Activated CD4-positive, CD25-positive, alpha-beta regulatory T cell (primary cell): ENCODE measurements around the gene NR2F2.

Experiments
- DNase-seq, 4 experiments: peaks; one replicate each; lab custom pipeline; 2025; lab: John Stamatoyannopoulos, UW

Gene NR2F2

DNA sequence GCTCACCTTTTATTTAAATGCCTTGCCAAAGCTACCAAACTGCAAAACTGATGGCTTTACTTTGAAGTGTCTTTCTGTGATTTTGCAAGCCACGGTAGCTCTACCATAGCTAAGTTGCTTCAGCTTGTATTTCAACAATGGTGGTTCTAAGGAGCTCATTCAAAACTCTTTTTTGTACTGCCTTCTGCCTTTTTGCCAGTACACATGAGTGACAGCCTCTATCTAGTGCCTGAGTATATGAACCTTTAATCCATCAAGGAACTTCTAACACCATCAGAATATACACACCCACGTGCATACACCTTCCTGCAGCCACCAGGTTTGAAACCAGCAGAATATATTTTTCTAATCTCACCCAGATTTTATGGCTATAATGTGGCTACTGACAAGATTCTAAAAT lies 10.4 kb upstream of the NR2F2 start:
- DNase-seq = no peak

GRCh38 chr15:96320703-96321638 lies 9.5 kb upstream of the NR2F2 start:
- no peak for DNase-seq

GRCh38 chr15:96321639-96322535 lies 8.6 kb upstream of the NR2F2 start:
- no peak for DNase-seq

DNA sequence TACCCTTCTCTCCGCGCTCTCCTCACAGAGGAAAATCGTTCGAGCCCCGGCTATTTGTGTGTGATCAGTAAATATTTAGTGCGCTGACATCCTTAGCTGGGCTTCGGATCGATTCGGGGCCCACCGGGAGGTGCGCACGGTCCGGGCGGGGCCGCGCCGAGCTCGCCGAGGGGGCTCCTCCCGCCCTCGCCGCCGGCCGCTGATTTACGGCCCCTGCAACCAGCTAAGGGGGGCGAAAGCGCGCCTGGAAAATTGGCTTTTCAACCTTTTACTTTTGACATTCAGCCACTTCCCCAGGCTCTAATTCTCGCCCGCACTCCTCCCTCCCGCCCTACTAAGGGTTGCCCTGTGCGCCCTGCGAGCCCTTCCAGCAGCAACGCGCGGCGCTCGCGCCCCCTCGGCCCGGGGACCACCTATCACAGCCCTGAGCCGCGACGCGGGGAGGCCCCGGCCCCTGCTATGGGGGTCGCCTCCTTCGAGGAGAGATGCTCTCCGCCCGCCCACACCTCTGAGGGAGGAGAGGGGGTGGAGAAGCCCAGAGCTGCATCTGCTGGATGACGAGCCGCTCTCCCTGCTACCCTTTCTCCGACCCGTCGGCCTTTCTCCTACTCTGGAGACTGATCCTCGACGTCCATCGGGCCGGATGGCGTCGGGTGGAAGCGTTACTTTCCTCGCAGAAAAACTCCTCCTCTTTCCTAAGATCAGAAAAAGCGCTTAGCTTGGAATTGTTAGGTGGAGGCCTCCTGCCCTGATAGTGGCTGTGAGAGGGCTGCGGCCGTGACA lies 7.8 kb upstream of the NR2F2 start:
- DNase-seq = no peak

- no peak for DNase-seq
These were observed 7.0 kb upstream of the NR2F2 start for GRCh38 chr15:96323319-96324145.

- no peak for DNase-seq
These were observed 6.2 kb upstream of the NR2F2 start for GRCh38 chr15:96324192-96324895.

GRCh38 chr15:96324940-96325540 lies 5.5 kb upstream of the NR2F2 start:
- no peak for DNase-seq

- DNase-seq = no peak
These were observed 4.8 kb upstream of the NR2F2 start for GRCh38 chr15:96325541-96326327.

DNA sequence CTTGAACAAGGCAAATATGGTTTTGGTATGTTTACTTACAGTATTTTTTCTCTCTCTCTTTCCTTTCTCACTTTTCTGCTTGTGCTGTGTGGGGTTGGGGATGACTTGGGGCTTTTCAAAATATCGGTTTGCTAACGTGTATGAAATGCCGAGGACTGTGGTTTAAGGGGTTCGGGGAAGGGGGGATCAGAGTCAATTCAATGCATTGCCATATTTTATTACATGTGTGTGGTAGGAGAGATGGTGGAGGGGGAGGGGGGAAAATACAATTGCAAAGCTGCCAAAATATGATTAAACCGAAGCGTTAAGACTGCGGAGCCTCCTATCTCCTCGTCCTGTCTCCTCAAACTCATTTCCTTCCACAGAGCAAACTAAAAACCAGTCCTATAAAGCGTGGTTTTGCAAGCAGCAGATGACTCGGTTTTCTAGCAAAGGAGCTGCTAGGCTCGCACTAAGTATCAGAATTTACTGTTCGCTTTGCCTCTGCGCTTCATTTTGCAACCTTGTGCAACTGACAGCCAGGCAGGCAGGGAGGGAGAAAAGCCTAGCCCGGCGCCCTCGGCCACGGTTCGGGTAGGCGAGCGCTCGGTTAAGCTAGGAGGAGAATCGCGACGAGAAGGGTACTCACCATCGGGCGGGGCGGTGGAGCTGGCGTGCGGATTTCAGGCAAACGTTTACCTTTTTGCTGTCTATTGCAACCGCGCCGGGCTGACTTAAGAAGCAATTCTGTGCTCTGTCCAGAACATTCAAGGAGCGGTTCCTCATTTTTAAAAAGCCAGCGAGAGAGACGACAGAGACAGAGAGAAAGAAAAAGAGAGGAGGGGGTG lies 4.0 kb upstream of the NR2F2 start:
- no peak for DNase-seq

DNA sequence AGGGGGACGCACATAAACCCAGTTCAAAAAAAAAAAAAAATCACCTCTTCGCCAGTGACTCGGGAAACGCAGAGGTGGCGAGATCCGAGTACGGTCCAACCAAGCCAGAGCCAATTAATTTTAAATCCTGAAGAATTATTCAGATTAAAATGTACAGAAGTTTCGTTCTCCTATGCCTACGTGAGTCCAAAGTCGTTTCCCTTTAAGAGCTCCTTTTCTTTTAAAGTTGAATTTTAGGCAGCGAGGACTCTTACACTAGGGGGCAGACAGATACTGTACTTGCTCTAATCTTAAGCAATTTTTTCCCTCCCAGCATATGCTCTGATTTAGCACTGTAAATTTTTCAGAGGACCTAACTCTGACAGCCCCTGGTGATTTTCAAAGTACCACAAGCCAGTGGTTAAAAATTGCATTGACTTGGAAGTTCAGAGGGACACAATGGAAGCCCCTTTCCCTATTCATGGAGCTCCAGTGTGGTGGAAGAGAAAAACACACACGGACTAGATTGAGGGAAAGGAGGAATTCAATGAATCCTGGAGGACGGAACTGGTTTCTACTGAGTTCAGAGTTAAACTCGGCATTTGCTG lies 3.3 kb upstream of the NR2F2 start:
- DNase-seq = no peak

DNA sequence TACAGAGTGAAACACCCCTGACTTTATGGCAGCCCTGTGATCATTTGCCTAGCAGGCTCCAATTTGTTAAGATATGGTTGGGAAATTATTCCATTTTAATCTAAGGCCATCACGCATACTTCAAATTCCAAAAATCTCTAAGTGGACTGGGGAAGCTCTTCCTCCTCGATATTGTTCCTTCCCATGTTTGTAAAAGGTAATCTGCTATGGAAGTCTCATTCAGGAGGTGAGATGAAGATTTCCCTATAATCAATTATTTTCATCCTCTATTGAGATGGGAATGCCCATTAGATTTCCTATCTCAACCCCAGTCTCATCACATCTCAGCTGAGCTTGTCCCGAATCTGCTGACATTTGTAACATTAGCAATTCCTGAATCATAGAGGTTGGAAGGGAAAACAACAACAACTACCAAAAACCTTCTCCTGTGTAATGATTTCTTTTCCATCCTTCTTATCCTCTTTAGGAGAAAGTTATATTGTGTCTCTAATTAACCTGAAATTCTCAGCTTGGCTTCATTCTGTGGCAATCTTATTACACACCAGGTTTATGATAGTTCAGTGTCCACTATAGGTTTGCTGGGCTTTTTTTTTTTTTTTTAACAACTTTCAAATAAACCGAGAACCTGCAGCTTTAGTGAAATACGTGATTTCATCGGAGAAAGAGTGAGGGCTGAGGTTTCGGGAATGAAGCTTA lies 2.2 kb upstream of the NR2F2 start:
- DNase-seq = no peak

DNA sequence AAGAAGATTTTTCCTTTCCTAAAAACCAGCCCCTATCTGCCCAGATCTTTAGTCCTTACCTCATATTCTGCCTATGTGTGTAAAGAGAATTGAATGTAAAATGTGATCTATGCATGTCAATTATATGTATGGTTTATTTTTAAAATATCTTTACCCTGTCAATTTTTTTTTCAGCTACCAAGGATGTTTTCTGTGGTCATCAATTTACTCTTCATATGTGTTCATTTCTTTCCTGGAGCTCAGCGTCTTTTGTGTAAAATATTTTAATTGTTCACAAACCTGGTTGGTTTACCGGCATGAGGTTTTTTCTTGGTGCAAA lies 1.7 kb upstream of the NR2F2 start:
- DNase-seq = no peak

GRCh38 chr15:96329403-96329981 lies 1.0 kb upstream of the NR2F2 start:
- no peak for DNase-seq

DNA sequence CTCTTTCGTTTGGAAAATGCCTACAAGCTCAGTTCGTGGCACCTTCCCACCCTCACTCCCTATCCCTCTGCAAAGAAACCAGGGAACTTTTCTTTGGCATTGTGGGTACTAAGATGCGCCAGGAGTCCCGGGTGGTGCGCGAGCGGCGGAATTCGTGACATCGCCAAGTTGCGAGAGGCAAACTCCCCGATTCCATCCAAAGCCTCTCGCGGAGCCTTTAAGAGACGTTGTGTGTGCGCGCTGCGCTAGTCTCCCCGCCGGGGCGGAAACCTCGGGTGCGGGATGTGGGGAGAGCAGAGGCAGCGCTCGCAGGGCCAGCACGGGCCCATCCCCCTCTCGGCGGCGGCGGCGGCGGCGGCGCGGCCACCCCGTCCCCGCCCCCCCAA lies 443 bp upstream of the NR2F2 start:
- DNase-seq = no peak

DNA sequence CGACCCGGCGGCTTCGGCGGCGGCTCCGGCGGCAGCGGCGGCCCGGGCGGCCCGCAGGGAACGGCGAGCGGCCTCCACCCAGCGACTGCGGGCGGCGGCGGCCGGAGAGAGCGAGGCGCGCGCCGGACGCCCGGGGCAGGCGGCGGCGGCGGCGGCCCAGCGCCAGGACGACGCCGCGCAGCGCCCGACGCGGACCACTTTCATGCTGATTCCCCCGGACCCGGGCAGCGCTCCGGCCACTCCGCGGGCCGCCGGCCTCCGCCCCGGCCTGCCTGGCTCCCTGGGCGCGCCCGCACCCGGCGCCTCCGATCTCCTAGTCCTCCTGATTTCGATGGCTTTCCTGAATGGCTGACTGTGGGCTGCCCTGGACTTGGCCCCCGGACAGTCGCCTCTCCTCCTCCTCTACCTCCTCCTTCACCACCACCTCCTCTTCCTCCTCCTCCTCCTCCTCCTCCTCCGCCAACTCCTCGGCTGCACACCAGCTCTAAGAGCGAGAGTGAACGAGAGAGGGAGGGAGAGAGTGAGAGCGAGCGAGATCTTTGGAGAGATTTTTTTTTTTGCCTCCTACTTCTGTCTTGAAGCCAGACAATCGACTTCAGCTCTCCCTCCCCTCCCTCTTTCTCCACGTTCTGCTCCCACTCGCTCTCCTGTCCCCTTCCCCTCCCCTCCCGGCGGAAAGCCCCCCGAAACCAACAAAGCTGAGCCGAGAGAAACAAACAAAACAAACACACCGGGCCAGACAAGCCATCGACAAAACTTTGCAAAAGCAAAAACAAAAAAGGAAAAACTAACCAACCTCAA lies 844 bp downstream of the NR2F2 start:
- DNase-seq = no peak

- DNase-seq = no peak
These were observed 1.6 kb downstream of the NR2F2 start for GRCh38 chr15:96331945-96332636.
